ENCODE measurements around the gene TRIP6.

The TRIP6 gene

GRCh38 chr7:100921039-100921438, 53.9 kb downstream of the TRIP6 start:
- no peak for DNase-seq
